Thyroid gland (tissue), 4 donors: ENCODE data around the gene ZNF486.

Experiments used
- POLR2A ChIP-seq, 2 donors: fragments of 450-650 bp; IDR thresholded peaks; one replicate each; pipeline ENCODE4 v1.6.1; 2017; ENCODE audit warnings: antibody characterized with exemption in 2 of 2, mild to moderate bottlenecking in 2 of 2, moderate library complexity in 1 of 2
- TF ChIP-seq, protein P1 (sequence below), 6 experiments: fragments of 200-600 bp in 3 of 6; fragments of 450-650 bp in 3 of 6; sonication (generic) in 3 of 6; IDR thresholded peaks; one replicate each; pipeline ENCODE4 v1.5.1; 2016 to 2019; ENCODE audit warnings: antibody characterized with exemption in 6 of 6, mild to moderate bottlenecking in 2 of 6, inconsistent platforms in 1 of 6, moderate library complexity in 1 of 6

DNA sequence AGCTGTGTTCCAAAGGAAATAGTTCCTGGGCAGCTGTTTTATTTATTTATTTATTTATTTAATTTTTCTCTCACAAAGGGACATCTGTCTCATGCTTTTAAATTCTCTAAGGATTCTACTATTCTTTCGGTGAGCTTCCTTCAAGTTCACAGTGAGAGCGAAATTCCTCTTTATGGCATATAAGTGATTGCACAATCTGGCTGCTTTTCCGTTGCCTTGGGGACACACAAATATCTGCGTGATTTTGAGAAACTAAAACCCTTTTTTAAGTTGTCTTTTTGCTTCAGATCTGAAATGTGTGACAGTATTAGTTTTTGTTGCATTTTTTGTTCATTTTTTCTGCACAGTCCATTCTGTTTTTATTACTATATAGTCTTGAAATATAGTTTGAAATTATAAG, 19.2 kb downstream of the ZNF486 start:
- TF ChIP-seq POLR2A (IDR thresholded peaks at IDR 0.05) = no peak
- TF ChIP-seq, protein P1, sequence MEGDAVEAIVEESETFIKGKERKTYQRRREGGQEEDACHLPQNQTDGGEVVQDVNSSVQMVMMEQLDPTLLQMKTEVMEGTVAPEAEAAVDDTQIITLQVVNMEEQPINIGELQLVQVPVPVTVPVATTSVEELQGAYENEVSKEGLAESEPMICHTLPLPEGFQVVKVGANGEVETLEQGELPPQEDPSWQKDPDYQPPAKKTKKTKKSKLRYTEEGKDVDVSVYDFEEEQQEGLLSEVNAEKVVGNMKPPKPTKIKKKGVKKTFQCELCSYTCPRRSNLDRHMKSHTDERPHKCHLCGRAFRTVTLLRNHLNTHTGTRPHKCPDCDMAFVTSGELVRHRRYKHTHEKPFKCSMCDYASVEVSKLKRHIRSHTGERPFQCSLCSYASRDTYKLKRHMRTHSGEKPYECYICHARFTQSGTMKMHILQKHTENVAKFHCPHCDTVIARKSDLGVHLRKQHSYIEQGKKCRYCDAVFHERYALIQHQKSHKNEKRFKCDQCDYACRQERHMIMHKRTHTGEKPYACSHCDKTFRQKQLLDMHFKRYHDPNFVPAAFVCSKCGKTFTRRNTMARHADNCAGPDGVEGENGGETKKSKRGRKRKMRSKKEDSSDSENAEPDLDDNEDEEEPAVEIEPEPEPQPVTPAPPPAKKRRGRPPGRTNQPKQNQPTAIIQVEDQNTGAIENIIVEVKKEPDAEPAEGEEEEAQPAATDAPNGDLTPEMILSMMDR (IDR thresholded peaks at IDR 0.05) = no peak
